PC-9 (cell line): ENCODE results near the gene CDK5RAP3. TPM values are rescaled to one million over a fixed set of nuclear protein-coding genes. Genes with fewer than 3 reads are reported as not detected.
A peak's percentile ranks its signal among the peaks of the same experiment; 100 is the strongest.

Experiments
- BruUV-seq: library from RNA; stranded (reverse); fragments of 400-500 nt; replicated peaks from 2 replicates; lab custom pipeline; 2021; lab: Mats Ljungman, UMichigan
- CTCF ChIA-PET: fragments of 300-600 bp; sonication (Branson Sonifier 250); formaldehyde crosslinking; loops from one replicate; lab custom pipeline; 2022; ENCODE audit warnings: antibody characterized with exemption; lab: Charles Lee
- POLR2A ChIA-PET: fragments of 300-600 bp; sonication (Branson Sonifier 250); formaldehyde crosslinking; loops from one replicate; lab custom pipeline; 2022; ENCODE audit warnings: antibody characterized with exemption; ENCODE audit not compliant: unreplicated experiment; lab: Charles Lee
- DNase-seq, 2 experiments: peaks; one replicate each; pipeline versions ENCODE4 v3.0.0 to v3.0.0-alpha.2; 2015 to 2022; ENCODE audit warnings: mixed read lengths in 1 of 2
- H2AFZ ChIP-seq: fragments of 200-600 bp; sonication (generic); 2 replicates; pipeline ENCODE4 v1.8.1; 2017; ENCODE audit warnings: antibody characterized with exemption
- H3F3A ChIP-seq: fragments of 200-600 bp; sonication (generic); 2 replicates; pipeline ENCODE4 v1.8.1; 2017; ENCODE audit warnings: antibody characterized with exemption, mild to moderate bottlenecking, low read depth; ENCODE audit not compliant: insufficient read depth
- H3K27ac ChIP-seq: fragments of 200-600 bp; sonication (generic); 2 replicates; pipeline ENCODE4 v1.6.1; 2016; ENCODE audit warnings: mixed run types
- H3K27me3 ChIP-seq: fragments of 200-600 bp; sonication (generic); 2 replicates; pipeline ENCODE4 v1.6.1; 2016; ENCODE audit warnings: low read depth, mixed run types; ENCODE audit not compliant: insufficient read depth
- H3K36me3 ChIP-seq: fragments of 200-600 bp; sonication (generic); 2 replicates; pipeline ENCODE4 v1.6.1; 2016; ENCODE audit warnings: low read depth, mixed run types
- H3K4me1 ChIP-seq: fragments of 200-600 bp; sonication (generic); replicated peaks from 2 replicates; pipeline ENCODE4 v1.6.1; 2016; ENCODE audit warnings: mixed run types; ENCODE audit not compliant: insufficient read depth
- H3K4me2 ChIP-seq: fragments of 200-600 bp; sonication (generic); 2 replicates; pipeline ENCODE4 v1.6.1; 2017; ENCODE audit warnings: mixed run types
- H3K4me3 ChIP-seq: fragments of 200-600 bp; sonication (generic); 2 replicates; pipeline ENCODE4 v1.6.1; 2016; ENCODE audit warnings: mixed run types
- H3K79me2 ChIP-seq: fragments of 200-600 bp; sonication (generic); 2 replicates; pipeline ENCODE4 v1.6.1; 2017; ENCODE audit warnings: low read depth, mixed run types
- H3K9me2 ChIP-seq: fragments of 200-600 bp; sonication (generic); 2 replicates; pipeline ENCODE4 v1.8.1; 2017; ENCODE audit warnings: mild to moderate bottlenecking; ENCODE audit not compliant: insufficient read depth
- H3K9me3 ChIP-seq: fragments of 200-600 bp; sonication (generic); 2 replicates; pipeline ENCODE4 v1.8.1; 2016; ENCODE audit warnings: low read depth; ENCODE audit not compliant: insufficient read depth
- H4K20me1 ChIP-seq: fragments of 200-600 bp; sonication (generic); 2 replicates; pipeline ENCODE4 v1.8.1; 2017; ENCODE audit not compliant: insufficient read depth
- EZH2 ChIP-seq: fragments of 200-600 bp; sonication (generic); IDR thresholded peaks from 2 replicates; pipeline ENCODE4 v1.8.0; 2017; ENCODE audit warnings: antibody characterized with exemption, low read depth
- intact Hi-C: fragments of 100-400 bp; cut with micrococcal nuclease; formaldehyde crosslinking; loops from one replicate; pipeline ENCODE4 v1.10.0; 2022; ENCODE audit not compliant: unreplicated experiment
- total RNA-seq: library from RNA; stranded (reverse); gene quantifications from 2 replicates; pipeline ENCODE4 v1.2.3, GENCODE V29; 2021
- TF ChIP-seq, protein P1 (sequence below): fragments of 200-600 bp; sonication (generic); conservative IDR thresholded peaks from 2 replicates; pipeline ENCODE4 v1.6.1; 2017; ENCODE audit warnings: mixed run types, antibody characterized with exemption, mild to moderate bottlenecking, moderate library complexity

The CDK5RAP3 gene
- total RNA-seq, 1 experiment from 2014 or later: 147 TPM

DNA sequence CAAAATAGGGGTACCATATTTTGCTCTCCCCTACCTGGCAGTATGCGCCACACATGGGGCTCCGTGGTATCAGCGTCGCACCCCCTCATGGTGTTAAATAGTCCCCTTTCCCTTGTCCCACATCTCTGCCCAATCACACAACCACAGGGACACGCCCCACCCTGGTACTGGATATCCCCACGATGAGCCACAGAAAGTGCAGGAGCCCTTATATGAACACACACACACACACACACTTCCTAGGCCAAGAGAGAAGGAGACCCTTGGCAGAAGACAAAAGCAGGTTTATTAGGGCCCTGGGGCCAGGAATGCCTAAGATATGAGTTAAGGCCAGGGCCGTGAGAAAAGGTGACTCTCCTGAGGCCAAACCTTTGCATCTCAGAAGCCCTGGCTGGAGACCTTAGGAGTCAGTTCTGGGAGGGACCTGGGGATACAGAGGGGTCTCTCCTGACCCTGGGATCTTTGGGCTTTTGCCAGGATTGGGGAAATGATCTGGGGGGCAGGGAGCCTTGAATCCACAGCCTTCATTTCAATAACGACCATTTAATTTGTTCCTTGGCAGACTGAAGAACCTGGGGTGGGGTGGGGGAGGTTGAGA is 55.1 kb downstream of the CDK5RAP3 start:
- no peaks in the 10 kb centered on the region for H4K20me1 ChIP-seq
- H3K27ac ChIP-seq: peak overlapping the region; percentile 75
- no peaks in the 10 kb centered on the region for H3K27me3 ChIP-seq
- H3K4me3 ChIP-seq: peak overlapping the region; percentile 67; the same call in 1 of the 2 replicates
- ChIA-PET POLR2A (interaction anchor here (0.6 to 0.7 kb wide), 2 partner anchors 21 to 377 kb away, joined by 3 read pairs; no protein-coding TSS in a partner anchor), CTCF (interaction anchor here (0.6 to 1.3 kb wide), 5 partner anchors 32 to 104 kb away, joined by 3 to 4 read pairs (median 3); no protein-coding TSS in a partner anchor)
- H2AFZ ChIP-seq: peak overlapping the region; percentile 86; the same call in 1 of the 2 replicates
- H3K9me2 ChIP-seq: no peaks in the 10 kb centered on the region
- H3K36me3 ChIP-seq: no peaks in the 10 kb centered on the region
- TF ChIP-seq EZH2: no peak
- TF ChIP-seq, protein P1, sequence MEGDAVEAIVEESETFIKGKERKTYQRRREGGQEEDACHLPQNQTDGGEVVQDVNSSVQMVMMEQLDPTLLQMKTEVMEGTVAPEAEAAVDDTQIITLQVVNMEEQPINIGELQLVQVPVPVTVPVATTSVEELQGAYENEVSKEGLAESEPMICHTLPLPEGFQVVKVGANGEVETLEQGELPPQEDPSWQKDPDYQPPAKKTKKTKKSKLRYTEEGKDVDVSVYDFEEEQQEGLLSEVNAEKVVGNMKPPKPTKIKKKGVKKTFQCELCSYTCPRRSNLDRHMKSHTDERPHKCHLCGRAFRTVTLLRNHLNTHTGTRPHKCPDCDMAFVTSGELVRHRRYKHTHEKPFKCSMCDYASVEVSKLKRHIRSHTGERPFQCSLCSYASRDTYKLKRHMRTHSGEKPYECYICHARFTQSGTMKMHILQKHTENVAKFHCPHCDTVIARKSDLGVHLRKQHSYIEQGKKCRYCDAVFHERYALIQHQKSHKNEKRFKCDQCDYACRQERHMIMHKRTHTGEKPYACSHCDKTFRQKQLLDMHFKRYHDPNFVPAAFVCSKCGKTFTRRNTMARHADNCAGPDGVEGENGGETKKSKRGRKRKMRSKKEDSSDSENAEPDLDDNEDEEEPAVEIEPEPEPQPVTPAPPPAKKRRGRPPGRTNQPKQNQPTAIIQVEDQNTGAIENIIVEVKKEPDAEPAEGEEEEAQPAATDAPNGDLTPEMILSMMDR: no peak
- H3K4me1 ChIP-seq: peaks cover 27% of the 10 kb centered on the region
- no peaks in the 10 kb centered on the region for H3K9me3 ChIP-seq
- H3F3A ChIP-seq: peaks cover 31% of the 10 kb centered on the region
- peak overlapping the region; percentile 100 for H3K4me2 ChIP-seq
- H3K79me2 ChIP-seq: no peaks in the 10 kb centered on the region
- BruUV-seq: no TSS peak
- peak; percentile 49 to 96 for DNase-seq
- intact Hi-C loops: loop anchor here (1.0 to 10.0 kb wide), 10 partner anchors 22 to 1009 kb away; partner anchors contain the start of gene NFE2L1

DNA sequence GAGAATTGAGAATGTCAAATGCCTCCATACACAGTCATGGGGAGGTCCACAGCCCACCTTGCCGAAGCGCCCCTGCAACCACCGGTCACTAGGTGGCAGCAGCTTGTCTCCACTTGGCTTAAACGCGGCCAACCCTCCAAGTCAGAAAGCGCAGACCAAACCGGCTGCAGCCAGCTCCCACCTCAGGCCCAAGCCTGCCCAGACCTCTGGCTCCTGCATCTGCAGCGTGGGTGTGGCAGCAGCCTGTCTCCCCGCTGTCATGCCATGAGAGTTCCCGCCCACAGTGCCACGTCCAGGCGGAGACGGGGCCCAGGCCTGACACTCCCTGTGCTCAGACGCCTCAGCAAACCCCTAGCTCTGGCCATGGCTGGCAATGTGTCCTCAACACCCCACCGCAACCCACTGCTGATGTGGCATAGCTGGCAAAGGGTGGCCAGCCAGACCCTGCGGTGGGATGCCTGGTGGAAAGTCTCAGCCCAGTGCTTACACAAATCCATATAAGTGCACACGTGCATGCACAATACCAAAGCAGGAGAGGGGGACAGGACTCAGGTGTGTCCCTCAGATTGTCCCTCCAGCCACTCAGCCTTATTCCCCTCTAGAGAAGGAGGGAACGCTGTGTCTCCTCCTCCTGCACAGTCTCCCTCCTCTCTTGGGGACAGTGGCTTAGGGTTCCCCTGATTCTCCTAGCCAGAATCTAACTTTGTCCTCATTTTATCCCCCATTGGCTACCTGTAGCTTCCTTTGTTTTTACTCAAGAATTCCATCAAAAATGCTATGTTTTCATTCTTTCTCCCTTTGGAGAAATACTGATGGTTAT is 55.8 kb downstream of the CDK5RAP3 start:
- H3K27ac ChIP-seq: peak overlapping the region; percentile 75

More for the DNA sequence above, 55.8 kb downstream of the CDK5RAP3 start:
- H3K4me3 ChIP-seq: peak overlapping the region; percentile 67; the same call in 1 of the 2 replicates
- peaks cover 31% of the 10 kb centered on the region for H3F3A ChIP-seq
- H3K4me1 ChIP-seq: peaks cover 27% of the 10 kb centered on the region
- H3K4me2 ChIP-seq: peak overlapping the region; percentile 100
- H3K79me2 ChIP-seq: no peaks in the 10 kb centered on the region
- no peaks in the 10 kb centered on the region for H3K9me3 ChIP-seq
- ChIA-PET POLR2A (interaction anchor here (0.6 to 0.7 kb wide), 2 partner anchors 378 to 556 kb away, joined by 3 to 8 read pairs; no protein-coding TSS in a partner anchor), CTCF (interaction anchor here (0.7 to 1.2 kb wide), 3 partner anchors 40 to 205 kb away, joined by 3 read pairs; partner anchors contain the start of genes OSBPL7 and SNX11)
- H3K36me3 ChIP-seq: no peaks in the 10 kb centered on the region
- peak; percentile 80 to 83 for DNase-seq
- no peak overlapping the region for H2AFZ ChIP-seq
- H4K20me1 ChIP-seq: no peaks in the 10 kb centered on the region
- intact Hi-C loops: loop anchor here (1.0 to 10.0 kb wide), 8 partner anchors 22 to 1008 kb away; partner anchors contain the start of gene NFE2L1
- no TSS peak for BruUV-seq
- no peak for TF ChIP-seq EZH2
- TF ChIP-seq, protein P1: peak; percentile 98
- H3K27me3 ChIP-seq: no peaks in the 10 kb centered on the region; the same call in 1 of the 2 replicates
- no peaks in the 10 kb centered on the region for H3K9me2 ChIP-seq
